ENCODE data around the gene TOGARAM2.

TOGARAM2 gene

DNA sequence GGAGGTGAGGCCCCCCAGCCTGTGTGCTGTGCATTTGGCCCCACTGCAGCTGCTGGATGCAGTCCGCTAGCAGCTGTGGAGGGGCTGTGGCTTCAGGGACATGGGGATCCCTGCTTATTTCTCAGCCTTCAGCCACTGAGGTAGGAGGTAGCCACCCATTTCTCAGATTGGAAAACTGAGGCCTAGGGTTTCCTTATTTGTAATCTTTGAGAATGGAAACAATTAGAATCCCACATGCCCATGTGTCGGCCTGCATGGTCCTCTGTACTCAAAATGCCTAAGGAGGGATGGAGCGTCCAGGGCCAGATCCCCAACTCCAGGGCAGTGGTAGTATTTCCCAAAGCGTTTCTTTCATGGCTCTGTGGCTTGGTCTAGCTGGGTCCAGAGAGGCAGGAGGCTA, 42.1 kb downstream of the TOGARAM2 start:
- DNase-seq (ENCODE audit: low spot score) = no peak

DNA sequence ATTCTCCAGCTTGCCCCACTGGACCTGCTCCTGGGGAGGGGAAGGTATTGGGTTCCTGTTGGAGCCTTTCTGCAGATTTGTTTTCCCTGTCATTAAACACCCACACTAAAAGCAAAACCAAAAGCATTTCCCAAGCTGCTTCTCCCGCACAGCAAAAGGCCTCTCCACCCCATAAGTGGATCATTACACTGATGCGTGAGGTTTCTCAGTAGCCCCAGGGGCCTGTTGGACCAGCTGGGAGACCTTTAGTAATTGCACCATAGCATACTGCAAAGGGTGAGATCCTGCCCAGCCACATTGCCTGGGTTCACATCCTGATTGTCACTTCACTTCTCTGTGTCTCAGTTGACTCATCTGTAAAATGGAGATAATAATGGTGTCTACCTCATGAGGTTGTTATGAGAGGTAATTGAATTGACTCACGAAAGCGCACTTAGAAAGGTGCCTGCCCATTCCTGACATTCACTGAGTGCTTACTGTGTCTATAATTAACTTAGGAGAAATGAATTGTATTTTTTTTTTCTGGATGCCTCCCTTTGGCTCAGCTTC, 43.9 kb downstream of the TOGARAM2 start:
- no peak for DNase-seq (ENCODE audit: low spot score)

DNA sequence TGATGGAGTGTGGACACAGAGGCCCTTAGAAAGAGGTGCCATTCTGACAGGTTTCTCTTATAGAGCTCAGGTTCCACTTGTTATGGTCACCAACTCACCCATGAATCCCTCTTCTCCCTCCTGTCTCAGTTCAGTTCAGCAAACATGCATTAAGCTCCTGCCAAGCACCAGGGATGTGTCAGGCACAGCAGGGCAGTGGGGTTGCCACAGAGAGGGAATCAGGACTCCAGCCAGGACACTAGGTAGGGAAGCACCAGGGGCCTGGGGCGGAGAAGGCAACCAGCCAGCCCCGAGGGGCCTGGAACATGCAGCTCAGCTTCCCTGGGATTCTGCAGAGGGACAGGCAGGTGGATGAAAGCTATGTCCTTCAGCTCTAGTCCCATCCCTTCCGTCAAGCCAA, 44.6 kb downstream of the TOGARAM2 start:
- DNase-seq (ENCODE audit: low spot score) = no peak

DNA sequence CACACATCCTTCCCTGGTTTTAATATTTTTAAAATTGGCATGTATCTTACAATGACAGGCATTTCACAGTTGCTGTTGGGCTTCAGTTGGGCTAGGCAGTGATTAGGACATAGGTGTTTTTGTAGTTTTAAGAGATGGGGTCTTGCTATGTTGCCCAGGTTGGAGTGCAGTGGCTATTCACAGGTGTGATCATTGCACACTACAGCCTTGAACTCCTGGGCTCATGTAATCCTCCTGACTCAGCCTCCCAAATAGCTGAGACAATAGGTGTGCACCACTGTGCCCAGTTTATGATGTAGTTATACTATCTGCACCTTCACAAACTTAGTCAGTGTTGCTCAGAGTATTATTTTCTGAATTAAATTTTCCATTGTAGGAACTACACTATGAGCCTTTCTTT, 49.9 kb downstream of the TOGARAM2 start:
- DNase-seq (ENCODE audit: low spot score) = no peak

DNA sequence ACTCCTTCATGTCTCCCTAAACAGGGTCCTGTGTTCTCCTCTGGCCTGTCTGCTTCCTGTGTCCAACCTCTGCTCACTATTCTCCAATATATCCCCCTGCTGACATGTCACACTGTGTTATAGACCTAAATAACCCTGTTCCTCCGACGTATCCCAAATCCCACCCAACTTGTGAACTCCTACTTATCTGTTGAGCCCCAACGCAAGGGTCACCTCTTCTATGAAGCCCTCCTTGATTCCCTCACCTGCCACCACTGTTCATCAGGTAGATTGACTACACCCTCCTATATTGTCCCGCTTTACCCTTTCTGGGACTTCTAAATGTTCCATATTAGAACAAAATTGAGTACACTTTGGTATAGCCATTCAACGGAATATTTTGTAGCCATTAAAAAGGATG, 51.1 kb downstream of the TOGARAM2 start:
- DNase-seq (ENCODE audit: low spot score) = no peak

DNA sequence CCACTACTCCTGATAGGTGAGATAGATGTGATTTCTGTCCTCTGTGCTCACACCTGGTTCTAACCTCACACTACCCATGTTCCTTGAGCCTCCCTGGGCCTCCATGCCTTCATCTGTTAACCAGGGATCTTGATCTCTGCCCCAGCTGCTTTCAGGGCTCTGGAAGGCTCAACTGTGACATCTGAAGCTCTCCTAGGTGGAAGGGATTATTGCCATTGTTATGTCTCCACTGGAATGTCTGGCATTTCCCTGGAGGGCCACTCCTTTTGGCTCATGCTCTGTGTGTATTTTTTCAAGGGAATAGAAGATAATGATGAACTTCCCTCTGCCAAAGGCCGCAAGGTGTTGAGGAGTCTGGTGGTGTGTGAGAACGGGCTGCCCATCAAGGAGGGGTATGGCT, 52.1 kb downstream of the TOGARAM2 start:
- DNase-seq (ENCODE audit: low spot score) = no peak

DNA sequence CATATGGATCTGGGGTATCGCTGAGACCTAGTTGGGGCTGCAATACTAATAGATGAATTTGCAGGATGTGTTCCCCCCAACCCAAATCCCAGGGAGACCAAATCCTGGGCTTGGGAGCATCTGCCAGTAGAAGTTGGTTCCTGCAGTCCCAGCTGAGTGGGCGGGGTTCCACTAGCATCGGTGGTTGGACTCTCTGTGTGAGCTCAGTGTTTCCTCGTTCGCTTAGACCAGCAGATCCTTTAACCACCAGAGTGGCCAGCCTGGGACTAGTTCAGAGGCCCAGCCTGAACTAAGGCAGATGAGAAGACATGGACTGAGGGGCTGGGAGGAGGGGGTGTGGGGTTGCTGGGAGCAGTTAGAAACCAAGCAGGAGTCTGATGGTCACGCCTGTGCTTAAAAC, 52.6 kb downstream of the TOGARAM2 start:
- DNase-seq (ENCODE audit: low spot score) = no peak

DNA sequence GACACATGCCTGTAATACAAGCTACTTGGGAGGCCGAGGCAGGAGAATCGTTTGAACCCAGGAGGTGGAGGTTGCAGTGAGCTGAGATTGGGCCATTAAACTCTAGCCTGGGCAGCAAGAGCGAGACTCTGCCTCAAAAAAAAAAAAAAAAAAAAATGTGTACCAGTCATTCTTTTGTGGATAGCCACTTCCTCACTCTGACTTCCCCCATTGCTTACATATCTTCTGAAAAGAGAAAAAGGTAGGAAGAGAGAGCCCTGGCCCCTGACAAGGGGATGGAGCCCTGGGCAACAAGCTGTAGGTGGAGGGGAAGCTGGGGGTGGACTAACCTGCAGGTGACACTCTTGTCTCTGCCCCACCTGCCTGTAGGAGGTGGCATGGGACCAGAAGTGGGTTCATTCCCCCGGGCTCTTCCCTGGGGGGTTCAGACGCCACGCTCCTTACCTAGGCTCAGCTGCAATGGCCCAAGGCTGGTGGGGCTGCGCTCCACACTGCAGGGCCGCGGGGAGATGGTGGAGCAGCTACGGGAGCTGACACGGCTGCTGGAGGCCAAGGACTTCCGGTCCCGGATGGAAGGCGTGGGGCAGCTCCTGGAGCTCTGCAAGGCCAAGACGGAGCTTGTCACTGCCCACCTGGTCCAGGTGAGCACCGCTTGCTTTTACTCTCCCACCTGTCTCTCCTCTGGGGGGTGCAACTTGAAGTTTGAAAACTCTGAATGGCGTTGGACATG, 54.1 kb downstream of the TOGARAM2 start:
- DNase-seq (ENCODE audit: low spot score) = no peak

DNA sequence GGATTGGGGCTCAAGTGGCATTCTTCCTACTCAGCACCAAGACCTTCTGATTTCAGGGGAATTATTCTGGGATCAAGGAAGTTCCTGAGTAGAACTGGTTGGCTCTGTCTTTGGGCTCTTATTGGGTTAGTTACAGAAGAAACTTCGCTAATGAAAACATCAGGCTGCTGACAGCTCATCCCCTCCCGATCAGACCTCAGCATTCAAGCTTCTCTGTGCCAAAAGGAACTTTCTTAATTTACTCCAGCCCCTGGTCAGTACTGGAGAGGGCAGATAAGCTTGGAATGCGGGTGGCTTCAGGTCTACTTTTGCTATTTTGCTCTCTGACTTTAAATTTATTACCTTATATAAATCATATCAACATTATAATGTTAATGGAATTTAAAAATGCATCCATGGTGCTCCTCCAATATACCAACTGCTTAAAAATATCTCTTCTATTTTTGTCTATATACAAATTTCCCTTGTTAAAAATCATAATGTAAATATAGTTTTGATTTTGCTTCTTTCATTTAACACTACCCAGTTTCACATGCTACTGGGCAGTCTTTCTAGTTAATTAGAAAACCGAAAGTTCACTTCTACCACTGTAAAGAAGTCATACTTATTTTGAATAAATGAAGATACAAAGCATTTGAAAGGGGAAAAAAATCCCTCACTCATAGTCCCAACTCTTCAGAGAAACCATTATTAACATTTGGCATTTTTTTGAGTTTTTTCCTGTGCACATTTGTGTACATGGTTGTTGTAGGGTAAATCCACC, 58.8 kb downstream of the TOGARAM2 start:
- DNase-seq (ENCODE audit: low spot score) = no peak

DNA sequence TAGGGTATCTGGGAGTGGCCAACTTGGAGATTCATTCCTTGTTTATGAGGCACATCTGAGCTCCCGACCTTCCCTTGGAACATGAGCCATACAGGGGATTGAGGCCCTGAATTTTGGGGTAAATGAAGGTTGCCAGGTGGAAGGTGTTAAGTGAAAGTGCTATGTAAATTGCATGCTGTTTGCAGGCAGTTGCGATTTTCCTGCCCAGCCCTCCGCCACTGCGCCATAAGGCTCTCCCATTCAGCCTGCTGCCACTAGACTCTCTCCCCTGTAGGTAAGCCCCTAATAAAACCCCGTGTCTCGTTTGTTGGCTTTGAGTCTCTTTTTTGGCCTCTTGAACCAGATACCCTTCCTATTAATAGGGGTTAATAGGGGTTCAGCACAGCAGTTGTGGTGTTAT, 59.5 kb downstream of the TOGARAM2 start:
- no peak for DNase-seq (ENCODE audit: low spot score)

DNA sequence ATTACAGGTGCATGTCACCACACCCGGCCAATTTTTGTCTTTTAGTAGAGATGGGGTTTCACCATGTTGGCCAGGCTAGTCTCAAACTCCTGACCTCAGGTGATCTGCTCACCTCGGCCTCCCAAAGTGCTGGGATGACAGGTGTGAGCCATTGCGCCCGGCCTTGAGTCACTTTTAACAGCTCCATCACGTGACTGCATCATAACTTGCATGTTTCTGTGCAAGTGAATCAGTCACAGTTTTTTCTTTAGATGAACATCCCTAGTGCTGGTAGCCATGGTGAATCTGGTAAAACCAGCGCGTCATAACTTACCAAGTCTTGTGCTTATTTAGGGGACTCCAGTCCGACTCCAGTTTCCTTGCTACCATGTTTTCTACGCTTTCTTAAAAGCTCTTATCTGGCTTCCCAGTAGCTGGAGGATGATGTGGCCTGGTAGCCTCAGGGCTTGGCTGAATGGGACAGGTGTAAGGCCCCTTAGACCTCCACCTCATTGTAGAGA, 60.1 kb downstream of the TOGARAM2 start:
- DNase-seq (ENCODE audit: low spot score) = no peak

DNA sequence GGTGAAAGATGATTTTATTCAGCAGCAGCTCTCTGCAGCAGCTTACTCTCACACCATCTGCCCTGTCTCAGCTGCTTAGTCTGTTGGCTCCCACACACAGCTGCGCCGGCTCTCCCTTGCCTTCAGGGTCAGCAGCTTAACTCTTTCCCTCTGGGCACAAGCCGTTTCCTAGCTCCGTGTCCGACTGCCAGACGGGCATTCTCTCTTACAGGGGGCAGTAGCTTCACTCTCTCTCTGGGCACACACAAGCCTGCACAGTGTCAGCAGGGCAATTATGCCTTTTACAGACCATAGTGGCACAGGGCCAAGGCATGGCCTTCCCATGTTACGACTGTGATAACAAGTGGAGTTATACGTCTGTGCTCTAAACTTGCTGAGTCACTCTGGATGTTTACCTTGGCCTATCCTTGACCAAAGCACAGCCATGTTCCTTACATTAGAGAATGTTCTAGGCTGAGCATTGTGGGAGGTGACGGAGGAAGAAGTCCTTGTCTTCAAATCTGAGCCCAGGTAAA, 61.5 kb downstream of the TOGARAM2 start:
- no peak for DNase-seq (ENCODE audit: low spot score)

DNA sequence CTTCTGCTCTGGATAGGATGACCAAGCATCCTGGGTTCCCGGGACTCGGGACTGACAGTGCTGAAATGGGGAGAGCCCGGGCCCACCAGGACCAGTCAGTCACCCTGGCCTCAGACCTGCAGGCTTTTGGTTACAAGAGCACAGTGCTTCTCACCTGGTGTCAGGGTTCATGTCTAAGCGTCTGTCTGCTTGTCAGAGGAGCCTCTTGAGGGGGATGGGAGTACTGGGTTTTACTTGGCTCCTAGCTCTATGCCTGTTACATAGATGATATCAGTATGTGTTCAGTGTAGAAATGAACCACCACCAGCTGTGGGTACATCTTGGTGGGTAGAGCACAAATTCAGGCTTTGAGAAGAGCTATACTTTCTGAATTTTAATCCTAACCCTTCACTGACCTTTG, 63.4 kb downstream of the TOGARAM2 start:
- DNase-seq (ENCODE audit: low spot score) = no peak

DNA sequence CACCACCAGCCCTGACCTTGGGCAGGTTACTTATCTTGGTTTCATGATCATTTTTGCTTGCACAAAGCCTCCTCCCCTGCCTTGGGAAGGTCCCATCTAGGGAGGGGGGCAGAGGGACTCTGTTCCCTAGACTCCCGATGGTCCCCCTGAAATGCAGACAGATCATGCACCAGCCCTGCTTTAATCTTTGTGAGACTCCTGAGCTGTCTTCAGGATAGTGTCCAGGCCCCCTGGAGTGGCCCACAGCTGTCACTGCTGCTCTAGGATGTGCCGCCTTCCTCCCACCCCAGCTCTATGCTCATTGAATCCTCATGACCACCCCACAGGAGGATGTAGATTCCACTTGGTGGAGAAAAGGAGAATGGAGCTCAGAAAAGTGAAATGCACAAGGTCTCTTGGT, 65.2 kb downstream of the TOGARAM2 start:
- no peak for DNase-seq (ENCODE audit: low spot score)

DNA sequence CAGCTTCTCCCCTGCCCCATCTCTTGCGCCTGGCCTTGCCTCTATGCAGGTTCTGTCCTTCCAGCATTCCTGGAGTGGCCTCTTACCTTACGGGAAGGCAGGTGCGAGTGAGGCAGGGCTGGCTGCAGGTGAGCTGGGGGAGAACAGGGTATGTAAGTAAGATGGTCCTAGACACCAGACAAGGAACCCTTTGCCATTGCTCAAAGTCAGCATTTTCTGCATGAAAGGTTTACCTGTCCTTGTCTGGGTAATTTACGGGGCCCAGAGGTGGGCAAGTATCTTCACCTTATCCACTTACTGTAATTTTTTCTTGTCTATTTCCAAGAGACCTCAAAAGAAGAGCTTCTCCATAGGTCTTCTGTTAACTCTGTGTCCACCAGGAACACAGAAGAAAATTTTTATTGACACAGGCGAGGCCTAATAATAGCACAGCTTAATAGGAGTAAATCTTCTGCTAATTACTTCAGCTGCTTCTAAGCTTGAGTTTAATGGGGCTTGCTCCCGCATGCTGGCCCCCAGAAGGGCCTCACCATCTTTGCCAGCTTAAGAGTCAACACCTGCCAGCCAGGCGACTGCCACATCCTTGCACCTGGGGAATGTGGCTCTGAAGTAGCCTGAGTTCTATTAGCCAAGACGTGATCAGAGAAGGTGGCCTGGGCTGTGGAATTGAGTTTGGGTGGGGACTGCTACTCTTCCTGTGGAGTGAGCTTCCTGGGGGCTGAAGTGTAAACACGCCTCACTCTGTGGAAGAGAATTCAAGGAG, 66.2 kb downstream of the TOGARAM2 start:
- DNase-seq (ENCODE audit: low spot score) = no peak

DNA sequence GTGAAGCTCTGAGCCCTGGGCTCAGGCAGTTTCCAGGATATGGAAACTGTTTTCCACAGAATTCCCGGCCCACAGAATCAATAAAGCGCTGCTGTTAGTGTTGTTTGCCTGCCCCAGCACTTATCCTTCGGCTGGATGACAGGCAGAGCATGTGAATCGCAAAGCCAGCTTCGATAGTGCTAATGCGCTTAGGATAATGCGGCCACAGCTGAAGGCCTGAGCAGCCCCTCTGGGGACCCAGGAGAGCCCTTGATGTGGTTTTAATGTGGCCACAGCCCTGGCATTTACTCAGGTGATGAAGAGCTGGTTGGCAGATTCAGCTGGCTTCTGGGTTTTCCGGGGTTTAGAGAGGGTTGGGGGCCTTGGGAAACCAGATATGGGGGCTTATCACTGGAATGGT, 69.5 kb downstream of the TOGARAM2 start:
- no peak for DNase-seq (ENCODE audit: low spot score)

DNA sequence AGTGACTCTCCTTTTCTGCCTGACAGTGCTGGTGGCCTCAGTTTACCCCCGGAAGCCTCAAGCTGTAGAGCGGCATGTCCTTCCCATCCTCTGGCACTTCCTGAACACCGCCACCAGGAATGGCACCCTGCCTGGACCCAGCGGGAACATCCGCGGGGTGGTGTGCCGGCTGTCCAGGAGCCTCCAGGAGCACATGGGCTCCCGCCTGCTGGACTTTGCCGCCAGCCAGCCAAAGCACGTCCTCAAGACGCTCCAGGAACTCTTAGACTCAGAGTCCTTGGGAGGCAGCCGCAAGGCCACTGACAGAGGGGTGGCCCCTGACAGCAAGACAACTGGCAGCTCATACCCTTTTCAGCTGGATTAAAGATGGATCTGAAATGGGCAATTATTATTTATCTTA, 70.6 kb downstream of the TOGARAM2 start:
- DNase-seq (ENCODE audit: low spot score) = no peak

DNA sequence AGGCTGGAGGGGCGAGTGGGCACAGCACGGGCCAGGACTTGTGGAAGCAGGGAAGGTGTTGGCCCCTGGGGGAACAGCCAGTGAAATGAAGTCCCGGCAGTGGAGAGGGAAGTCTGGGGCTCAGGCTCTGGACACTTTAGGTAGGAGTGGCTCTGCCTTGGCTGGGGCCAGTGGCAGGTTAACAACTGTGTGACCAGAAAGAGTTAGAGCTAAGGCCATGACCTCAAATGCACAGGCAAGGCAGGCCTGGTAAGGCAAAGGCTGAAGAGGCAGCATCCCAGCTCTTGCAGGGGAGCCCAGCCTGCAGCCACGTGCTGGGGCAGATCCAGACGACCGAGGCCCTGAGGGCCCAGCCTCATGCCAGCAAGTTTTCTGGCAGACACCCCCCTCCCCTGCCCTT, 71.7 kb downstream of the TOGARAM2 start:
- DNase-seq (ENCODE audit: low spot score) = no peak

DNA sequence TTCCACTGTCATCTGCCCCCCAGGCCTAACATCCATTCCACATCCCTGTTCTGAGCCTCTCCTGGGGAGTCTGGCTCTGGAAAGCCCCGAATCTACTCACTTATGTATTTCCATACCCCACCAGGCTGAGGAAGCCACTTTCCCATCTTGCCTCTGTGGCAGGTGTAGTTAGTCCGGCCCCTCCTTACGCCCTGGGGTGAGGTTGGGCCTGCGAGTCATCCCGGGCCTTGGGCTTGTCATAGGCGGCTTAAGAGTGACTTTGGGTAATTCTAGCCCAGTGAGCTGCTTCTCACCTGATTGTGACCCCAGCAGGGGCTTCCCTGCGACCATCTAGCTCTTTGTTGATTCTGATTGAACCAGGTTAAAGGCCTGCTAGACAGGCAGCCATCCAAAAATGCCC, 72.1 kb downstream of the TOGARAM2 start:
- DNase-seq (ENCODE audit: low spot score) = no peak

DNA sequence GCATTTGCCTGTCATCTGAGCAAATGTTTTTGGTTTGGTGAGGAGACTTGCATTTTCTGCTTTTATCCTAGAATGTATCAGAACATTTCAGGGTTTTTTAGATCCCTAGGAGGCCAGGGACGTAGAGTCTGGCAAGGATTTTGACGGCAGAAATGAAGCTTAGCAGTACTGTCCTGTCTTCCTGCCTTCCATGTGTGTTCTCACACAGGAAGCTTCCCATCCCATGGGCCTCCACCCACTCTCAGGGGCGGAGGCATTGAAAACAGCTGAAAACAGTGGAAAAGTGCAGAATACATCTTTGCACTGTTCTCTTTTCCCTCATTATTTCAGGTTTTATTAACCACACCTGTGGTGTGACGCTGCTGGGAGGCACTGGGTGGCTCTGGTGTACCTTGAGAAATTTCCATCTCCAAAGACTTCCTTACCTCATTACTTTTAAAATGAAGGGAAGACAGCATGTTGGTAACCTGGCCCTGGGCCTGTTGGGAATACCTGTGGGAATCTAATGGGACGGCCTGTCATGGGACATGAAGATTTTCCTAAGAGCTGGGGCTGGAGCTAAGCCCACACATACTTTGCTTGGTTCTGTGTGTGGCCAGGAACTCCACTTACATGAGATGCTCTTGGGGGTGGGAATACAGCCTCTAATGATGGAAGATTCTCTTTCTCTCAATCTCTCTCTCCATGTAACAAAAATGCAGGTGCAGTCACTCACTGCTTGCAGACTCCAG, 72.7 kb downstream of the TOGARAM2 start:
- no peak for DNase-seq (ENCODE audit: low spot score)

DNA sequence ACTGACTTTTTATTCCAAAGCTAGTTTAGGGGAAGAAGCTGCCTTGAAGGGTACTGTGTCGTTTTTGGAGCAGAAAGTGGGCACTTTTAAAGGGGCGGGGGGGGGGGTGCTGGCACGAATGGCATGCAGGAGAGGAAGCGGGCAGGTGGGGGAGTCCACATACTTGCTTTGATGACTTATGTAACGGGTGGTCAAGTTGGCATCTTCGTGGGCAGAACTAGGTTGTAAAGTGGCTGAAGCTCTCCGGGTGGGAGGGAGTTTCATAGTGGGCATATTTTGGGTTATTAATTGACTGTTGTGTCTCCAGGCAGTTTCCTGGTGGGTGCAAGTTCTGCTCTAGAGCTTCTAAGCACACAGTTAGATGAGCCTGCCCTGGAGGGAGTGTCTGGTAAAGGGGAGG, 73.3 kb downstream of the TOGARAM2 start:
- no peak for DNase-seq (ENCODE audit: low spot score)

DNA sequence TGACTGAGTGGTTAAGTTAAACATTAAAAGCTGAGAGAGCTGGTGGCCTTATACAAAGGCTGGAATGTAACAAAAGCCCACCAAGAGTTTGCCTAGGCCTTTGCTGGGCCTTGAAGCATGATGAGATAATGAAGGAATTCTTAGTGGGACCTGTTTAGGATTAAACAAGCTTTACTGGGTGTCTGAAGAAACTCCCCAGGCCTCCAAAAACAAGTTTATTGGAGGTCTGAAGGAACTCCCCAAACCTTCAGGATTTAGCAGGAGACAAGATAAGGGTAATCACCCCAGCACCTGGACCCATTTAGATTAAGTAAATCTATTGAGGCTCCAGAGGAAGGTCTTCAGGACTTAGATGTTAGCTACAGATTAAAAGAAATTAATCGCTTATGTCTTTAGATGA, 74.5 kb downstream of the TOGARAM2 start:
- no peak for DNase-seq (ENCODE audit: low spot score)
